IMR-90 (cell line): Measurements from ENCODE around the gene DCAKD. TPM values are rescaled to one million over a fixed set of nuclear protein-coding genes. Genes with fewer than 3 reads are reported as not detected.

ENCODE experiments used
- ATAC-seq: fragments of 200-7000 bp; cut with Tn5 transposase; 2 replicates; pipeline ENCODE4 v1.9.1; 2020; ENCODE audit warnings: low read depth, mild to moderate bottlenecking, moderate library complexity
- BruUV-seq: library from RNA; stranded (reverse); fragments of 400-500 nt; replicated peaks from 2 replicates; lab custom pipeline; 2021; lab: Mats Ljungman, UMichigan
- CTCF ChIA-PET: fragments of 300-600 bp; formaldehyde crosslinking; extraction: SDS; loops from one replicate; lab custom pipeline; 2021; ENCODE audit warnings: antibody characterized with exemption; lab: Yijun Ruan, JAX
- POLR2A ChIA-PET: fragments of 300-600 bp; sonication (Branson Sonifier 250); formaldehyde crosslinking; loops from one replicate; lab custom pipeline; 2022; ENCODE audit warnings: antibody characterized with exemption; ENCODE audit not compliant: unreplicated experiment; lab: Charles Lee
- DNase-seq: peaks from one replicate; pipeline ENCODE4 v3.0.0; 2013
- H2AFZ ChIP-seq: replicated peaks from 2 replicates; pipeline ENCODE3; 2013; ENCODE audit warnings: low read length, mild to moderate bottlenecking; ENCODE audit not compliant: poor library complexity
- H2AK5ac ChIP-seq: 2 replicates; pipeline ENCODE4 v1.6.1; 2013; ENCODE audit warnings: low read depth, low read length, inconsistent platforms
- H2AK9ac ChIP-seq: replicated peaks from 2 replicates; pipeline ENCODE3; 2013; ENCODE audit warnings: mild to moderate bottlenecking, low read depth, low read length, moderate library complexity; ENCODE audit not compliant: poor library complexity
- H2BK120ac ChIP-seq: 2 replicates; pipeline ENCODE4 v1.6.1; 2013; ENCODE audit warnings: low read depth, low read length, inconsistent platforms
- H2BK15ac ChIP-seq: 3 replicates; pipeline ENCODE4 v1.6.1; 2013; ENCODE audit warnings: low read depth, low read length, inconsistent platforms
- H2BK20ac ChIP-seq: 2 replicates; pipeline ENCODE4 v1.6.1; 2013; ENCODE audit warnings: low read depth, mild to moderate bottlenecking, inconsistent platforms, low read length, moderate library complexity
- H2BK5ac ChIP-seq: 2 replicates; pipeline ENCODE4 v1.6.1; 2013; ENCODE audit warnings: mild to moderate bottlenecking, low read depth, low read length, inconsistent platforms; ENCODE audit not compliant: poor library complexity, severe bottlenecking
- H3K14ac ChIP-seq: replicated peaks from 2 replicates; pipeline ENCODE4 v1.6.1; 2013; ENCODE audit warnings: low read depth, low read length, inconsistent platforms
- H3K18ac ChIP-seq: 2 replicates; pipeline ENCODE4 v1.6.1; 2013; ENCODE audit warnings: low read depth, low read length, control low read depth
- H3K23ac ChIP-seq: 2 replicates; pipeline ENCODE4 v1.6.1; 2013; ENCODE audit warnings: low read depth, low read length, inconsistent platforms
- H3K27ac ChIP-seq: 2 replicates; pipeline ENCODE4 v1.5.1; 2013; ENCODE audit warnings: mild to moderate bottlenecking, control low read depth, low read length; ENCODE audit not compliant: insufficient read depth
- H3K27me3 ChIP-seq: 2 replicates; pipeline ENCODE4 v1.6.1; 2013; ENCODE audit warnings: low read length; ENCODE audit not compliant: control insufficient read depth, insufficient read depth
- H3K36me3 ChIP-seq: 2 replicates; pipeline ENCODE4 v1.6.1; 2013; ENCODE audit warnings: low read length, mixed read lengths; ENCODE audit not compliant: control insufficient read depth, insufficient read depth
- H3K4ac ChIP-seq: 2 replicates; pipeline ENCODE4 v1.6.1; 2013; ENCODE audit warnings: low read depth, low read length, inconsistent platforms
- H3K4me1 ChIP-seq: 2 replicates; pipeline ENCODE4 v1.6.1; 2013; ENCODE audit warnings: low read length, mixed read lengths; ENCODE audit not compliant: control insufficient read depth, insufficient read depth
- H3K4me2 ChIP-seq: 2 replicates; pipeline ENCODE4 v1.6.1; 2013; ENCODE audit warnings: low read depth, mild to moderate bottlenecking, control low read depth, low read length, moderate library complexity
- H3K4me3 ChIP-seq: 2 replicates; pipeline ENCODE4 v1.5.1; 2013; ENCODE audit warnings: low read depth, mild to moderate bottlenecking, control low read depth, low read length, moderate library complexity; ENCODE audit not compliant: insufficient read depth
- H3K56ac ChIP-seq: 2 replicates; pipeline ENCODE4 v1.6.1; 2013; ENCODE audit warnings: low read length, inconsistent platforms; ENCODE audit not compliant: insufficient read depth; ENCODE audit errors: extremely low read depth
- H3K79me1 ChIP-seq, 2 experiments: 2 replicates each; pipeline ENCODE4 v1.6.1; 2013; ENCODE audit warnings: low read length in 2 of 2, inconsistent platforms in 1 of 2, low read depth in 1 of 2
- H3K9ac ChIP-seq: 2 replicates; pipeline ENCODE4 v1.6.1; 2013; ENCODE audit warnings: low read depth, low read length, control low read depth
- H3K9me1 ChIP-seq: 2 replicates; pipeline ENCODE4 v1.6.1; 2013; ENCODE audit warnings: low read length, inconsistent platforms; ENCODE audit not compliant: insufficient read depth
- H3K9me3 ChIP-seq: 2 replicates; pipeline ENCODE4 v1.6.1; 2013; ENCODE audit warnings: low read length; ENCODE audit not compliant: control insufficient read depth, insufficient read depth
- H4K20me1 ChIP-seq: 2 replicates; pipeline ENCODE4 v1.6.1; 2013; ENCODE audit warnings: low read length, inconsistent platforms; ENCODE audit not compliant: insufficient read depth
- H4K5ac ChIP-seq: 2 replicates; pipeline ENCODE4 v1.6.1; 2013; ENCODE audit warnings: mild to moderate bottlenecking, low read depth, low read length, control low read depth
- H4K8ac ChIP-seq, 2 experiments: 2 replicates each; pipeline ENCODE4 v1.6.1; 2013; ENCODE audit warnings: low read depth in 2 of 2, low read length in 2 of 2, control low read depth in 1 of 2, inconsistent platforms in 1 of 2
- H4K91ac ChIP-seq: 2 replicates; pipeline ENCODE4 v1.6.1; 2013; ENCODE audit warnings: low read depth, low read length, inconsistent platforms; ENCODE audit not compliant: insufficient read depth
- BHLHE40 ChIP-seq: fragments of 150-350 bp; IDR thresholded peaks from 2 replicates; pipeline ENCODE4 v1.6.1; 2016; ENCODE audit warnings: mild to moderate bottlenecking, low read depth, low read length
- CEBPB ChIP-seq: IDR thresholded peaks from 2 replicates; pipeline ENCODE4 v1.6.1; 2012; ENCODE audit warnings: low read depth, low read length, improper control_type of control experiment
- CTCF ChIP-seq: conservative IDR thresholded peaks from 2 replicates; pipeline ENCODE4 v1.5.1; 2012; ENCODE audit warnings: mild to moderate bottlenecking, low read depth, low read length, improper control_type of control experiment
- ELK1 ChIP-seq: fragments of 150-350 bp; IDR thresholded peaks from 2 replicates; pipeline ENCODE4 v1.6.1; 2016; ENCODE audit warnings: low read depth, mild to moderate bottlenecking, low read length, moderate library complexity, borderline replicate concordance
- FOS ChIP-seq: fragments of 150-350 bp; IDR thresholded peaks from 2 replicates; pipeline ENCODE4 v1.6.1; 2016; ENCODE audit warnings: low read depth, low read length
- MAFK ChIP-seq: IDR thresholded peaks from 2 replicates; pipeline ENCODE4 v1.6.1; 2012; ENCODE audit warnings: low read depth, low read length, improper control_type of control experiment
- MAZ ChIP-seq: IDR thresholded peaks from 2 replicates; pipeline ENCODE4 v1.6.1; 2012; ENCODE audit warnings: low read depth, mild to moderate bottlenecking, low read length, improper control_type of control experiment, moderate library complexity, borderline replicate concordance
- MXI1 ChIP-seq: IDR thresholded peaks from 2 replicates; pipeline ENCODE4 v1.6.1; 2012; ENCODE audit warnings: low read depth, mild to moderate bottlenecking, low read length, moderate library complexity, borderline replicate concordance
- NFE2L2 ChIP-seq: fragments of 150-350 bp; IDR thresholded peaks from 2 replicates; pipeline ENCODE4 v1.6.1; 2016; ENCODE audit warnings: low read depth, mild to moderate bottlenecking, low read length
- POLR2A ChIP-seq: IDR thresholded peaks from 2 replicates; pipeline ENCODE4 v1.6.1; 2012; ENCODE audit warnings: mild to moderate bottlenecking, low read depth, low read length
- RAD21 ChIP-seq: IDR thresholded peaks from 2 replicates; pipeline ENCODE4 v1.6.1; 2012; ENCODE audit warnings: low read length, improper control_type of control experiment
- RFX5 ChIP-seq: IDR thresholded peaks from 2 replicates; pipeline ENCODE4 v1.8.0; 2012; ENCODE audit warnings: low read depth, mild to moderate bottlenecking, low read length, moderate library complexity
- SMC3 ChIP-seq: fragments of 150-350 bp; IDR thresholded peaks from 2 replicates; pipeline ENCODE4 v1.6.1; 2016; ENCODE audit warnings: low read depth, mild to moderate bottlenecking, antibody characterized with exemption, low read length, moderate library complexity
- USF2 ChIP-seq: fragments of 150-350 bp; IDR thresholded peaks from 2 replicates; pipeline ENCODE4 v1.6.1; 2017; ENCODE audit warnings: mild to moderate bottlenecking, antibody characterized with exemption, low read length, low read depth
- WGBS, 2 experiments: methylation state at CpG; one replicate each; pipeline versions ENCODE4 v1.1.5 to v1.1.7; 2013; ENCODE audit warnings: missing lambda C conversion rate in 2 of 2; ENCODE audit not compliant: insufficient read length in 1 of 2; ENCODE audit errors: extremely low coverage in 2 of 2; 5-methylcytosine and 5-hydroxymethylcytosine counted together
- dilution Hi-C: fragments of 300-500 bp; cut with HindIII; formaldehyde crosslinking; loops from one replicate; pipeline ENCODE4 v1.14.3; 2018; ENCODE audit warnings: low sequenced_read_pairs; ENCODE audit not compliant: unreplicated experiment
- in situ Hi-C: fragments of 300-500 bp; cut with MboI; formaldehyde crosslinking; loops from 3 replicates; pipeline ENCODE4 v1.14.3; 2019; ENCODE audit warnings: low sequenced_read_pairs, inconsistent platforms, mixed read lengths
- intact Hi-C: fragments of 100-400 bp; cut with micrococcal nuclease; formaldehyde crosslinking; loops from 2 replicates; pipeline ENCODE4 v1.10.0; 2022
- polyA plus RNA-seq, 3 experiments: library from polyadenylated mRNA; depleted of rRNA; stranded (reverse); fragments of >200 nt; gene quantifications; 2 replicates each; pipeline ENCODE4 v1.2.3, GENCODE V29; 2012; ENCODE audit warnings: low replicate concordance in 1 of 3
- total RNA-seq: library from RNA; depleted of rRNA; stranded (reverse); fragments of >200 nt; gene quantifications from 2 replicates; pipeline ENCODE4 v1.2.3, GENCODE V29; 2012

The DCAKD gene
- total and polyA plus RNA-seq, 2 of the 4 experiments (the other 2 are of a cell fraction): 31.3 to 47.9 TPM

GRCh38 chr17:44976206-44976605 is 75.2 kb downstream of the DCAKD start:
- Histone ChIP-seq H3K56ac (no peak overlapping the region), H4K8ac (no peak overlapping the region), H3K14ac (no peak overlapping the region), H3K79me1 (peaks cover 0 to 6% of the 10 kb centered on the region in 2 experiments; a peak in 1 of 4 replicates), H3K4me2 (no peak overlapping the region), H3K9me1 (peaks cover 19% of the 10 kb centered on the region), H2BK20ac (no peak overlapping the region), H3K9me3 (no peaks in the 10 kb centered on the region), H2AK9ac (no peak overlapping the region), H3K23ac (no peak overlapping the region), H3K36me3 (no peaks in the 10 kb centered on the region), H4K91ac (no peak overlapping the region), H3K27ac (no peak overlapping the region), H3K18ac (no peak overlapping the region), H3K4me1 (peaks cover 39% of the 10 kb centered on the region), H3K27me3 (peaks cover 4% of the 10 kb centered on the region; the same call in 1 of the 2 replicates), H2BK120ac (no peak overlapping the region), H4K20me1 (0 out of 2 replicates have a peak, but pooled peaks cover 4% of the 10 kb centered on the region), H3K9ac (no peak overlapping the region), H2AFZ (no peak overlapping the region), H3K4ac (no peak overlapping the region), H2BK5ac (no peak overlapping the region), H2AK5ac (no peak overlapping the region), H4K5ac (no peak overlapping the region), H3K4me3 (no peak overlapping the region), H2BK15ac (no peak overlapping the region)
- no TSS peak for BruUV-seq
- in situ Hi-C loops (no loop called here), dilution Hi-C loops (no loop called here), intact Hi-C loops (no loop called here)
- DNase-seq (no peak), ATAC-seq (no peak)
- TF ChIP-seq BHLHE40: no peak
- no peak for TF ChIP-seq ELK1
- TF ChIP-seq USF2: no peak
- no peak for TF ChIP-seq POLR2A
- TF ChIP-seq MAFK: no peak
- TF ChIP-seq SMC3: no peak
- TF ChIP-seq CTCF: no peak
- TF ChIP-seq MAZ: no peak
- no peak for TF ChIP-seq CEBPB
- no peak for TF ChIP-seq RFX5
- TF ChIP-seq RAD21: no peak
- no peak for TF ChIP-seq MXI1
- no peak for TF ChIP-seq FOS
- TF ChIP-seq NFE2L2: no peak
- ChIA-PET CTCF (no interaction called here), POLR2A (no interaction called here)
- no CpG with 5 or more reads among the region's 13 CpGs for WGBS, 2 experiments
